ENCODE measurements around the gene CMTM7. TPM values are rescaled to one million over a fixed set of nuclear protein-coding genes. Genes with fewer than 3 reads are reported as not detected.
"Not testable (repeated sequence)": the region's sequence is repeated elsewhere in the genome, so short reads cannot be mapped to it uniquely, and the experiment has no call there.

Gene CMTM7
- total RNA-seq, 4 donors from 2014 or later: 14.8 to 24.7 (median 22.0) TPM

DNA sequence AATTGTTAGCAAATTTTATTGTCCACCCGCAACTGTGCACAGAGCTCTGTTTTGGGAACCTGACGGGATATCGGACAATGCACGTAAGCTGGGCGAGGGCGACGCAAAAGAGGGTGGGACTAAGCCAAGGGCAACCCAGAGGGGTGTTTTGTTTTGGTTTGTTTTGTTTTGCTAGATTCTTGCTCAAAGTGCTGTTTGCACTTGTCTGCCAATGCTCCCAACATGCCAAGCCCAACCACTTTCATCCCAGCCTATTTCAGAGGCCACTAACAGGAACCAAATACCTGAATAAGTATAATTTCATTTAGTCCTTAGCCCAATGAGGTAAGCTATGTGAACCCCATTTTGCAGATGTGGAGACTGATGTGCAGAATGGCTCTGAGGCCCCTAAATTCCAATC lies 9.7 kb upstream of the CMTM7 start:
- H3K36me3 ChIP-seq: no peaks in the 10 kb centered on the region
- peak overlapping the region in 2 of 3 donors; percentile 15 to 39 for H3K27ac ChIP-seq
- peak; percentile 40 to 70 for DNase-seq
- no peaks in the 10 kb centered on the region for H3K9me3 ChIP-seq
- H3K4me1 ChIP-seq: peaks cover 0 to 4% of the 10 kb centered on the region in 2 donors
- TF ChIP-seq, protein P1, sequence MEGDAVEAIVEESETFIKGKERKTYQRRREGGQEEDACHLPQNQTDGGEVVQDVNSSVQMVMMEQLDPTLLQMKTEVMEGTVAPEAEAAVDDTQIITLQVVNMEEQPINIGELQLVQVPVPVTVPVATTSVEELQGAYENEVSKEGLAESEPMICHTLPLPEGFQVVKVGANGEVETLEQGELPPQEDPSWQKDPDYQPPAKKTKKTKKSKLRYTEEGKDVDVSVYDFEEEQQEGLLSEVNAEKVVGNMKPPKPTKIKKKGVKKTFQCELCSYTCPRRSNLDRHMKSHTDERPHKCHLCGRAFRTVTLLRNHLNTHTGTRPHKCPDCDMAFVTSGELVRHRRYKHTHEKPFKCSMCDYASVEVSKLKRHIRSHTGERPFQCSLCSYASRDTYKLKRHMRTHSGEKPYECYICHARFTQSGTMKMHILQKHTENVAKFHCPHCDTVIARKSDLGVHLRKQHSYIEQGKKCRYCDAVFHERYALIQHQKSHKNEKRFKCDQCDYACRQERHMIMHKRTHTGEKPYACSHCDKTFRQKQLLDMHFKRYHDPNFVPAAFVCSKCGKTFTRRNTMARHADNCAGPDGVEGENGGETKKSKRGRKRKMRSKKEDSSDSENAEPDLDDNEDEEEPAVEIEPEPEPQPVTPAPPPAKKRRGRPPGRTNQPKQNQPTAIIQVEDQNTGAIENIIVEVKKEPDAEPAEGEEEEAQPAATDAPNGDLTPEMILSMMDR (IDR thresholded peaks at IDR 0.05): no peak
- no peak for TF ChIP-seq POLR2A (IDR thresholded peaks at IDR 0.05)
- intact Hi-C loops (cut with DNase I): no loop called here
- H3K27me3 ChIP-seq: no peaks in the 10 kb centered on the region
- no peak overlapping the region for H3K4me3 ChIP-seq (replicated peaks in 1 of 3)
- WGBS, 2 donors: 54 to 63% methylated on average over 7 of the region's 7 CpGs

DNA sequence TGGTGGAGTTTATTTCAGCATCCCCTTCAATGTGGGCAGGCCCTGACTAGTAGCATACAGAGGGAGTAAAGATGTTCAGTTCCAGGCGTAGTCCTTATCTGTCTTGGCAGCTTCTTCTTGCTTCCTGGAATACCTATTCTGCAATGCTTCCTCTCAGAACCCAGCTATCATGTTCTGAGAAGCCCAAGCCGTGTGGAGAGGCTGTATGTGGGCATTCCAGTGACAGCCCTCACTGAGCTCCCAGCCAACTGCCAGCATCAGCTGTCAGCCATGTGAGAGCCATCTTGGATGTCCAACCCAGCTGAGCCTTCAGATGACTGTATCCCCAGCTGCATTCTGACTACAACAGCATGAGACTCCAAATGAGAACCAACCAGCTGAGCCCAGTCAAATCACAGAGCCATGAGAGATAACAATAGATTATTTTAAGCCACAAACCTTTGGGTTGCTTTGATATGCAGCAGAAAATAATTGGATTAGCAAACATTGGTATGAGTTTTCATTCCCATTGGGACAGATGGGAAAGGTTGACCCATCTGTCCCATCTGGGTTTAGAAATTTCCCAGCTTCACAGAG lies 8.4 kb upstream of the CMTM7 start:
- H3K27me3 ChIP-seq: no peaks in the 10 kb centered on the region
- H3K36me3 ChIP-seq: no peaks in the 10 kb centered on the region
- peaks cover 0 to 4% of the 10 kb centered on the region in 2 donors for H3K4me1 ChIP-seq
- H3K4me3 ChIP-seq (replicated peaks in 1 of 3): no peak overlapping the region
- H3K27ac ChIP-seq: no peak overlapping the region
- H3K9me3 ChIP-seq: no peaks in the 10 kb centered on the region
- WGBS, 2 donors: 76 to 86% methylated on average over 2 of the region's 2 CpGs
- DNase-seq: no peak
- TF ChIP-seq, protein P1 (IDR thresholded peaks at IDR 0.05): no peak
- TF ChIP-seq POLR2A (IDR thresholded peaks at IDR 0.05): no peak
- intact Hi-C loops (cut with DNase I): no loop called here

DNA sequence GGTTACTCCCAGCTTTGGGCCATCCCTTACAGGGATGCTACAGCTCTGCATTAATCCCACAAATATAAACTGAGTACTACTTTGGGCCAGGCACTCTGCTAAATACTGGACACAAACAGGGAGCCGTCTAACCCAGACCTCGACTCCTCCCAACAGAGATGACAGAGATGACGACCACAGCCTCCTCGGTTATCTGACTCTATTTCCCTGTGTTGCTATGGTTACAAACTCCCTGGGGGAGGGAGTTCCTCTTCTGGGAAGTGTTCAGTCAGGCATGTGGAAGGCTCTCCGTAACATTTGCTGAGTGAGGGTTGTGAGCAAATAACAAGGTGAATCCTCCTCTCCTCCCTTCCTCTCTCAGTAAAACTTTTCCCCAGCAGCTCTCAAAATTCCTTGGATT lies 6.7 kb upstream of the CMTM7 start:
- H3K9me3 ChIP-seq: no peaks in the 10 kb centered on the region
- no peaks in the 10 kb centered on the region for H3K36me3 ChIP-seq
- TF ChIP-seq, protein P1 (IDR thresholded peaks at IDR 0.05): no peak
- no peak for TF ChIP-seq POLR2A (IDR thresholded peaks at IDR 0.05)
- DNase-seq: no peak
- peaks cover 0 to 4% of the 10 kb centered on the region in 2 donors for H3K4me1 ChIP-seq
- no peaks in the 10 kb centered on the region for H3K27me3 ChIP-seq
- intact Hi-C loops (cut with DNase I): no loop called here
- no peak overlapping the region for H3K4me3 ChIP-seq (replicated peaks in 1 of 3)
- H3K27ac ChIP-seq: no peak overlapping the region
- 27 to 28% methylated on average over 5 of the region's 5 CpGs for WGBS, 2 donors

DNA sequence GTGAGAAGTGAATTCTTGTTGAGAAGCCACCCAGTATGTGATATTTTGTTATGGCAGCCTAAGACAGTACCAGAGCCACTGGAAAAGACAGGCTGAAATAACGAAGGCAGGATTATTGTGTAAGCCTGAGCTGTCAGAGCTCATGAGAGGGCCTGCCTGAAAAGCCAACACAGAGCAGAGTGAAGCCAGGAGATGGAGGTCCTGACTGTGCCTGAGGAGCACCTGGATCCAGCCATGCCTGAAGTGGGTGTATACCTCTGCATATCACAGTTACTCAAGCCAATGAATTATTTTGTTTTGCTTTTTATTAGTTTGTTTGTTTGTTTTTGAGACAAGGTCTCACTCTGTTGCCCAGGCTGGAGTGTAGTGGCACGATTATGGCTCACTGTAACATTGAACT lies 4.1 kb upstream of the CMTM7 start:
- H3K27me3 ChIP-seq: no peaks in the 10 kb centered on the region
- intact Hi-C loops (cut with DNase I): no loop called here
- H3K27ac ChIP-seq: no peak overlapping the region
- H3K9me3 ChIP-seq: no peaks in the 10 kb centered on the region
- H3K36me3 ChIP-seq: no peaks in the 10 kb centered on the region
- 90 to 94% methylated on average over 2 of the region's 2 CpGs for WGBS, 2 donors
- TF ChIP-seq, protein P1 (IDR thresholded peaks at IDR 0.05): no peak
- TF ChIP-seq POLR2A (IDR thresholded peaks at IDR 0.05): no peak
- peaks cover 0 to 5% of the 10 kb centered on the region in 2 donors for H3K4me1 ChIP-seq
- DNase-seq: no peak
- no peak overlapping the region for H3K4me3 ChIP-seq (replicated peaks in 1 of 3)

DNA sequence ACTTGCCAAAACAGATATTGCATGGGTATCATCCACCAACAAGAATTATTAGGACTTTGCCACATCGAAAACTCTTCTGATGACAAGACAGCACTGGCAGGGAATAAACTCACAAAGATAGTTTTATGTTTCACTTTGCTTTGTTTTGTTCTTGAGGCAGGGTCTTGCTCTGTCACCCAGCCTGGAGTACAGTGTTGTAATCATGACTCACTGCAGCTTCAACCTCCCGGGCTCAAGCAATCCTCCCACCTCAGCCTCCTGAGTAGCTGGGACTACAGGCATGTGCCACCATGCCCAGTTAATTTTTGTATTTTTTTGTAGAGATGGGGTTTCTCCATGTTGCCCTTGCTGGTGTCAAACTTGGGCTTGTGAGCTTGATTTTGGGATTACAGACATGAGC lies 2.1 kb upstream of the CMTM7 start:
- DNase-seq; H3K36me3 ChIP-seq; intact Hi-C loops (cut with DNase I); H3K4me3 ChIP-seq (replicated peaks in 1 of 3); H3K27me3 ChIP-seq; H3K9me3 ChIP-seq; H3K27ac ChIP-seq: not testable (repeated sequence)
- peaks cover 4 to 12% of the 10 kb centered on the region in 2 donors for H3K4me1 ChIP-seq
- 91 to 93% methylated on average over 2 of the region's 2 CpGs for WGBS, 2 donors

All from thyroid gland (tissue), 4 donors.